ENCODE results near the gene NUMB. TPM values are rescaled to one million over a fixed set of nuclear protein-coding genes. Genes with fewer than 3 reads are reported as not detected.

Gene NUMB
- total RNA-seq, 2 experiments from 2014 or later: 27.9 to 31.5 TPM

GRCh38 chr14:73478684-73479083, 20.3 kb upstream of the NUMB start:
- no peak for ATAC-seq (ENCODE audit: poor library complexity)
- H3K27me3 ChIP-seq (ENCODE audit: control insufficient read depth in 1 of 2, insufficient read depth in 2 of 2, low read length in 2 of 2): no peaks in the 10 kb centered on the region
- Mint-ChIP-seq H3K36me3 (ENCODE audit: low read depth) (no peaks in the 10 kb centered on the region), H3K4me3 (no peak overlapping the region), H3K27ac (no peak overlapping the region), H3K4me1 (ENCODE audit: low read depth) (no peaks in the 10 kb centered on the region), H3K27me3 (no peaks in the 10 kb centered on the region), H3K9me3 (no peaks in the 10 kb centered on the region)
- no peaks in the 10 kb centered on the region for H3K9me3 ChIP-seq (ENCODE audit: control insufficient read depth in 1 of 2, insufficient read depth in 1 of 2, low read length in 2 of 2)
- TF ChIP-seq CTCF (IDR thresholded peaks at IDR 0.05): no peak
- intact Hi-C loops (cut with DNase I, micrococcal nuclease): no loop called here
- CTCF ChIA-PET: no interaction called here
- POLR2A ChIA-PET: no interaction called here
- H3K36me3 ChIP-seq (ENCODE audit: insufficient read depth, low read length): no peaks in the 10 kb centered on the region
- H3K4me1 ChIP-seq (ENCODE audit: insufficient read depth, low read length): no peaks in the 10 kb centered on the region
- H3K27ac ChIP-seq (ENCODE audit: low read depth in 1 of 2, low read length in 2 of 2): no peak overlapping the region
- DNase-seq: no peak
- no peak overlapping the region for H3K4me3 ChIP-seq (ENCODE audit: low read length)

DNA sequence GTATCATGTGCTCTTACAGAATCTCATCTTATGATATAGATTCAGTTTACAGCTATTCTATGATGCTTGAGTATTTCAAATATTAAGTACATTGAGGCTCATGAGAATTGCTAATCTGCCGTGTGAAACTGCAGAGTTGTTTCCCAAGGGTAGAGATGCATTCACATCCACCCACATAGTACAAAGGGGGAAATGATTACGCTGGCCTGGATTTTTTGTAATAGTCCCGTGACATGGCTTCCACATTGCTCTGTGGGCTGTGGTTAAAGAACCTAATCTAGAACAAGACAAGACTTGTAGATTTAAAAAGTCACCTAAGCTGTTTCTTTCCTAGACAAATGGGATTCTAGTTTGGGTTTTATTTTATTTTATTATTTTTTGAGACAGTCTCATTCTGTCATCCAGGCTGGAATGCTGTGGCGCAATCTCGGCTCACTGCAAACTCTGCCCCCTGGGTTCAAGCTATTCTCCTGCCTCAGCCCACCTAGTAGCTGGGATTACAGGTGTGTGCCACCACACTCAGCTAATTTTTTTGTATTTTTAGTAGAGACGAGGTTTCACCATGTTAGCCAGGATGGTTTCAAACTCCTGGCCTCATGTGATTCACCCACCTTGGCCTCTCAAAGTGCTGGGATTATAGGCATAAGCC, 19.4 kb upstream of the NUMB start:
- Histone ChIP-seq H3K27ac (ENCODE audit: low read depth in 1 of 2, low read length in 2 of 2) (no peak overlapping the region), H3K9me3 (ENCODE audit: control insufficient read depth in 1 of 2, insufficient read depth in 1 of 2, low read length in 2 of 2) (no peaks in the 10 kb centered on the region), H3K36me3 (ENCODE audit: insufficient read depth, low read length) (no peaks in the 10 kb centered on the region), H3K4me3 (ENCODE audit: low read length) (no peak overlapping the region), H3K4me1 (ENCODE audit: insufficient read depth, low read length) (no peaks in the 10 kb centered on the region), H3K27me3 (ENCODE audit: control insufficient read depth in 1 of 2, insufficient read depth in 2 of 2, low read length in 2 of 2) (no peaks in the 10 kb centered on the region)
- intact Hi-C loops (cut with DNase I, micrococcal nuclease): no loop called here
- Mint-ChIP-seq H3K27me3 (no peaks in the 10 kb centered on the region), H3K4me1 (ENCODE audit: low read depth) (no peaks in the 10 kb centered on the region), H3K4me3 (no peak overlapping the region), H3K27ac (no peak overlapping the region), H3K9me3 (no peaks in the 10 kb centered on the region), H3K36me3 (ENCODE audit: low read depth) (no peaks in the 10 kb centered on the region)
- ChIA-PET CTCF (no interaction called here), POLR2A (interaction anchor here (1.0 kb wide), 1 partner anchor 13 kb away, joined by 3 read pairs; the partner anchor contains the start of gene RIOX1)
- no peak for TF ChIP-seq CTCF (IDR thresholded peaks at IDR 0.05)
- ATAC-seq (ENCODE audit: poor library complexity) (no peak), DNase-seq (peak in 2 of 14 experiments; percentile 54 to 69)

- H3K9me3 ChIP-seq (ENCODE audit: control insufficient read depth in 1 of 2, insufficient read depth in 1 of 2, low read length in 2 of 2): no peaks in the 10 kb centered on the region
- ATAC-seq (ENCODE audit: poor library complexity) (no peak), DNase-seq (no peak)
- H3K36me3 ChIP-seq (ENCODE audit: insufficient read depth, low read length): no peaks in the 10 kb centered on the region
- H3K4me1 ChIP-seq (ENCODE audit: insufficient read depth, low read length): peaks cover 2% of the 10 kb centered on the region
- ChIA-PET POLR2A (no interaction called here), CTCF (no interaction called here)
- H3K4me3 Mint-ChIP-seq: no peak overlapping the region
- intact Hi-C loops (cut with DNase I, micrococcal nuclease): no loop called here
- no peak overlapping the region for H3K27ac Mint-ChIP-seq
- TF ChIP-seq CTCF (IDR thresholded peaks at IDR 0.05): no peak
- H3K27me3 Mint-ChIP-seq: no peaks in the 10 kb centered on the region
- no peak overlapping the region for H3K27ac ChIP-seq (ENCODE audit: low read depth in 1 of 2, low read length in 2 of 2)
- H3K4me3 ChIP-seq (ENCODE audit: low read length): no peak overlapping the region
- no peaks in the 10 kb centered on the region for H3K4me1 Mint-ChIP-seq (ENCODE audit: low read depth)
- H3K9me3 Mint-ChIP-seq: no peaks in the 10 kb centered on the region
- H3K27me3 ChIP-seq (ENCODE audit: control insufficient read depth in 1 of 2, insufficient read depth in 2 of 2, low read length in 2 of 2): no peaks in the 10 kb centered on the region
- H3K36me3 Mint-ChIP-seq (ENCODE audit: low read depth): no peaks in the 10 kb centered on the region
Observed at GRCh38 chr14:73476451-73476931, 18.1 kb upstream of the NUMB start.

Measured in CD4-positive, alpha-beta T cell (primary cell).